EH (cell line): Measurements from ENCODE around the gene VWA8.
"Not testable (repeated sequence)": the region's sequence is repeated elsewhere in the genome, so short reads cannot be mapped to it uniquely, and the experiment has no call there.

Experiments
- DNase-seq: peaks from one replicate; pipeline ENCODE4 v3.0.0-alpha.2; 2015; ENCODE audit warnings: low read depth

The VWA8 gene

GRCh38 chr13:41557719-41558118 is 403.2 kb downstream of the VWA8 start:
- no peak for DNase-seq

GRCh38 chr13:41554626-41555386 is 406.1 kb downstream of the VWA8 start:
- no peak for DNase-seq

GRCh38 chr13:41554180-41554579 is 406.7 kb downstream of the VWA8 start:
- DNase-seq = no peak

GRCh38 chr13:41552031-41552430 is 408.9 kb downstream of the VWA8 start:
- no peak for DNase-seq

- DNase-seq = no peak
Observed at GRCh38 chr13:41550276-41550675, 410.6 kb downstream of the VWA8 start.

- no peak for DNase-seq
Observed at GRCh38 chr13:41549491-41549890, 411.4 kb downstream of the VWA8 start.

GRCh38 chr13:41548910-41549309 is 412.0 kb downstream of the VWA8 start:
- DNase-seq = no peak

GRCh38 chr13:41548031-41548430 is 412.9 kb downstream of the VWA8 start:
- no peak for DNase-seq

- DNase-seq = no peak
Observed at GRCh38 chr13:41547251-41548000, 413.5 kb downstream of the VWA8 start.

GRCh38 chr13:41546372-41547190 is 414.3 kb downstream of the VWA8 start:
- peak; percentile 90 for DNase-seq

GRCh38 chr13:41545432-41545707 is 415.5 kb downstream of the VWA8 start:
- DNase-seq = no peak

- no peak for DNase-seq
Observed at GRCh38 chr13:41543664-41544300, 417.1 kb downstream of the VWA8 start.

- not testable (repeated sequence) for DNase-seq
Observed at GRCh38 chr13:41542799-41543198, 418.1 kb downstream of the VWA8 start.

- no peak for DNase-seq
Observed at GRCh38 chr13:41542281-41542680, 418.6 kb downstream of the VWA8 start.

- DNase-seq = no peak
Observed at GRCh38 chr13:41541142-41541938, 419.6 kb downstream of the VWA8 start.

- not testable (repeated sequence) for DNase-seq
Observed at GRCh38 chr13:41540240-41540639, 420.7 kb downstream of the VWA8 start.

GRCh38 chr13:41533266-41534052 is 427.4 kb downstream of the VWA8 start:
- peak; percentile 31 for DNase-seq

GRCh38 chr13:41528021-41528420 is 432.9 kb downstream of the VWA8 start:
- DNase-seq = no peak

- DNase-seq = peak; percentile 13
Observed at GRCh38 chr13:41520660-41521630, 440.0 kb downstream of the VWA8 start.
